NCI-H2227 treated with DMSO at 0.1 percent for 48 hours (cell line): Measurements from ENCODE around the gene UGT1A6.
"Not testable (repeated sequence)": the region's sequence is repeated elsewhere in the genome, so short reads cannot be mapped to it uniquely, and the experiment has no call there.

Source experiments
- DNase-seq: peaks from one replicate; lab custom pipeline; 2025; lab: John Stamatoyannopoulos, UW

Gene UGT1A6

DNA sequence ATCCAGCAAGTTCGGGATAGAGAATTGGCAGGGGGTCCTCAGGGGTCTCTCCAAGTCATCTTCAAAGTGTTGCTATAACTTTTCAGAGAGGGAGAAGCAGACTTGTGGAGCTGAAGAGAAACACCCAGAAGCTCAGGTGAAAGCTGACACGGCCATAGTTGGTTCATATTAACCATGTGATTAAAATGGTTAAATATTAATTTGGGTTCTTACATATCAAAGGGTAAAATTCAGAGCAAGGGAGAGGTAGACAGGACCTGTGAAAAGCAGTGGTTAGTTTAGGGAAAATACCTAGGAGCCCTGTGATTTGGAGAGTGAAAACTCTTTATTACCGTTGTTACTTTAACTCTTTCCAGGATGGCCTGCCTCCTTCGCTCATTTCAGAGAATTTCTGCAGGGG is at the start of gene UGT1A6:
UGT1A6 (plus strand) TSS at position 243 of the 400 bp plus-strand sequence; CDS start at position 358, 115 bp downstream.
- DNase-seq: no peak

DNA sequence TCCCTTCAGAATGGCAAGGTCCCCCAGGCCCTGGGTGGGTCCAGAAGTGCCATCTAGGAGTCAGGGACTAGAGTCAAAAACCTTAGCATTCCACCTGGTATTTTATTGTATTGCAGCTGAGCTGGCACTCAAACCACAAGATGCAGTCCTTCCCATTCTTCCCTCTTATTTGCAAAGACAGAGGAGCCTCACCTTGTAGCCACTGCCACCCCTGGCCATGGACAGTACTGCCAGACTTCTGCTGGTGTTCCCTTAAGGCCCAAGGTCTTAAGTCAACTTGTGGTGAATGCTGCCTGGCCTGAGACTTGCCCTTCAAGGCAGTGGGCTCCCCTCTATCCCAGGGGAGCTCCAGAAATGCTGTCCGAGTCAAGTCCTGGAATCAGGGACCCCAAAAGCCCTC is 49.6 kb upstream of the UGT1A6 start:
- DNase-seq: no peak

DNA sequence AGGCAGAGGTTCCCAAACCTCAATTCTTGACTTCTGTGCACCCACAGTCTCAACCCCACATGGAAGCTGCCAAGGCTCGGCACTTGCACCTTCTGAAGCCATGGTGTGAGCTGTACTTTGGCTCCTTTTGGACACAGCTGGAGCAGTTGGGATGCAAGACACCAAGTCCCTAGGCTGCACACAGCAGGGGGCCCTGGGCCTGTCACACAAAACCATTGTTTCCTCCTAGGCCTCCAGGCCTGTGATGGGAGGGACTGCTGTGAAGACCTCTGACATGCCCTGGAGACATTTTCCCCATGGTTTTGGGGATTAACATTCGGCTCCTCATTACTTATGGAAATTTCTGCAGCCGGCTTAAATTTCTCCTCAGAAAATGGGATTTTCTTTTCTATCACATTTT is 46.7 kb upstream of the UGT1A6 start:
- DNase-seq: not testable (repeated sequence)

DNA sequence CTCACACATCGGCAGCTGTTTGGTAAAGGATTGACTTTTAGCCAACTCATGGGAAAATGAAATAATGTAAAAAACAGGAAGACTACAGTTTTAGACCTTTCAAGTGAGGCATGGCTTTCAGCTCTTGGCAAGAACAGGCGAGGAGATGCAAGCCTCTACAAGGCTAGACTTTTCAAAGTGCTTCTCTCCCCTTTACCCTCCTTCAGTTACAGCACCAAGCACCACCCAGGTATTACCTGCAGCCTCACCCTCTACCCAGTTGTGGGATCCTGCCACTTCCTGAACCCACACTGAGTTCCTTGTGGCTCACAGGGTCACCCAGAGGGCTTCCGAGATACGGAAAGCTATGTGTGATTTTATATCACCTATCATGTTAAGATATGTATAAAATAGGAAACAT is 41.7 kb upstream of the UGT1A6 start:
- DNase-seq: no peak

DNA sequence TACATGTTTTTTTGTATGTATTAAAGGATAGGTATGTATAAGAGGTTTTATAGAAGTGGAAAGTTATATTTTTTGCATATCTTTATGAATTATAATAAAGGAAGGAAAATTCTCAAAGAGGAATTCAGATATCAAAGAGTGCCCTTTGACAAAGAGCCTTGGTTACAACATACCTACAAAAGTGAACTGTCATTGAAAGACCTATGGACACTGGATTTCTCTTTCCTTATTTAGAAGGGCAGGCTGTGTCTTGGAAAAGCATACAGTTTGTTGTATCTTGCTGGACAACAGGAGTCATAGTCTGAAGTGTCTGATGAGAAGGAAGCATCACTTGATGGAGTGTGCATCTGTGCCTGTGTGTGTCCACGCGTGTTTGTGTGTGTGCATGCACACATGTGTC is 41.3 kb upstream of the UGT1A6 start:
- DNase-seq: no peak

DNA sequence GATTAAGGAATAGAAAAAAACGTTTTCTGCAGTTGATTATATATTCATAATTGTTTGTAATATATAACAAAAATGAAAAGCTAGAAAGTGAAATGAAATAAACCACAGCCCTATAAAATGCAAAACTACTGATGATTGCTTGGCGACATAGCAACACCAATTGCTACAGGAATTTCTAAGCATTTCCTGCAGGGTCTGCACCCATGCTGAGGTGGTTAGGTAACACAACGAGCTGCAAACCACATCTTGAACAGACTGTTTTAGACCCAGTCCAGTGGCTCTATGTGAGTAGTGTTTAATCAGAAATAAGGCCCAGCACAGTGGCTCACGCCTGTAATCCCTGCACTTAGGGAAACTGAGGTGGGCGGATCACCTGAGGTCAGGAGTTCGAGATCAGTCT is 38.2 kb upstream of the UGT1A6 start:
- DNase-seq: no peak

DNA sequence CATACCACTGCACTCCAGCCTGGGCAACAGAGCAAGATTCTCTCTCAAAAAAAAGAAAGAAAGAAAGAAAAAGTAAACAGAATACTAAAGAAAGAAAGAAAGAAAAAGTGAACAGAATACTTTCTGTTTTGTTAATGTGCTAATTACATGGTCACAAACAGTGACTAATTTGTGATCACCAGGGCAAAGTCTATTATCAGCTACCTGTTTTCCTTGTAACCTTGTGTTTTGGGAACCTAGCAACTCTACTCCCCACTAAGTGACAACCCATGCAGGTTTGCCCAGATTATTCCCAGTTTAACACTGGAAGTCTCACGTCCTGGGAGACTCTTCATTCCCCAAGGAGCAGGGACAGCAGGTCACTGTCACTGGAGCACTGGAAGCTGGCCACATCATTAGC is 37.6 kb upstream of the UGT1A6 start:
- no peak for DNase-seq

DNA sequence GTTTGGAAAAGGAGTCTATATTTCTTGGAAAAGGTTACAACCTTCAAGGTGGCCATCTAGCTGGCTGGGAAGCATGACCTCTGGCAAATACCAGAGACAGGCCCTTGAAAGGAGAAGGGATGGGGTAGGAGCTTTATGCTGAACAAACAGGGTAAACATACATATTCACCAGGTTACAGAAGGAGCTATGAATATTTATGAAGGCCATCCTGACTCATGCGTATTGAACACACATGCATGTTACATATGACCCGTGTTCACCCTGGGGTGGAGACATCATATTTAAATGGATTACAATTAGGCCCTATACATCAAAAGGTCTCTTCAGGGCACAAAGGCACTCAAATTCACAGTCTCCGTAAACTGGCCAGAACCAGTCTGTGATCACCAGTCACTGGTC is 36.7 kb upstream of the UGT1A6 start:
- DNase-seq: not testable (repeated sequence)

DNA sequence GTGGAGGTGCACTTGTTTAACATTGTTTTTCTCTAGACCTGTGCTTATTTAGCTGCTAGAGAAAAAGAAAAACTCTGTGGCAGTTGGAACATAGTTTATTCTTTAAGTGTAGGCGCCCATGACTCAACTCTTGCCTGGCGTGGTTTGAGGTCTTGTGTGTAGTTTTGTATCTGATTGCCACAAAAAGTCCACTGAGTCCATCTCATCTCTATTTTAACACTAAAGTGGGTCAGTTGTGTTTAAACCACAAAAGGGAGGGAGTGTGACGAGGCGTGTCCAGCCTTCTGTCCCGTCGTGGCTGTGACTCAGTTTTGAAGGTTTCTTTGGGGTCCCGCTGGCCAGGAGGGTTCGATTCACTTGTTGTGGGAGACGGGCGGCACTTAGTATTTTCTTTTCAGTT is 36.2 kb upstream of the UGT1A6 start:
- no peak for DNase-seq

DNA sequence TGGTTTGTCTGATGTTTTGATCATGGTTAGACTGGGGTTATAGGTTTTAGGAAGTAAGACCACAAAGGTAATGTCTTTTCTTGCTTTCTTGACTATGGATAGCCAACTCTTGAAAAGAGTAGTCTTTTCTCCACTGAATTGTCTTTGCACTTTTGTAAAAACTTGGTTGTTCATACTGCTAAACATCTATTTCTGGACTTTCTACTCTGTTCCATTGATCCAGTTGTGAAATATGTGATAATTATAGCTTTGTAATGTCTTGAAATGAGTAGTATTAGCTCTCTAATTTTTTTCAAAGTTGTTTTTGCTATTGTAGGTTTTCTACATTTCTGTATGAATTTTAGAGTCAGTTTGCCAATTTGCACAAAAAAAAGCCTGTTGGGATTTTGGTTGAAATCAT is 34.1 kb upstream of the UGT1A6 start:
- no peak for DNase-seq

DNA sequence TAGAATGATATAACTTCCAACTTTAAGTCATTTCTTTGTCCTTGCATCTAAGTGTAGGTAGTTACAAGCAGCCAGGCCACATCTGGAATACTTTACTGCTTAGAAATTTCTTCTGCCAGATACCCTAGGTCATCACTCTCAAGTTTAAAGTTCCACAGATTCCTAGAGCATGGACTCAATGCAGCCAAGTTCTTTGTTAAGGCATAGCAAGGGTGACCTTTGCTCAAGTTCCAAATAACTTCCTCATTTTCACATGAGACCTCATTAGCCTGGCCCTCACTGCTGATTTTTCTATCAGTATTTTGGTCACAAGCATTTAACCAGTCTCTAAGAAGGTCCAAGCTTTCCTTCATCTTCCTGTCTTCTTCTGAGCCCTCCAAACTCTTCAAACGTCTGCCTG is 28.8 kb upstream of the UGT1A6 start:
- DNase-seq: no peak

DNA sequence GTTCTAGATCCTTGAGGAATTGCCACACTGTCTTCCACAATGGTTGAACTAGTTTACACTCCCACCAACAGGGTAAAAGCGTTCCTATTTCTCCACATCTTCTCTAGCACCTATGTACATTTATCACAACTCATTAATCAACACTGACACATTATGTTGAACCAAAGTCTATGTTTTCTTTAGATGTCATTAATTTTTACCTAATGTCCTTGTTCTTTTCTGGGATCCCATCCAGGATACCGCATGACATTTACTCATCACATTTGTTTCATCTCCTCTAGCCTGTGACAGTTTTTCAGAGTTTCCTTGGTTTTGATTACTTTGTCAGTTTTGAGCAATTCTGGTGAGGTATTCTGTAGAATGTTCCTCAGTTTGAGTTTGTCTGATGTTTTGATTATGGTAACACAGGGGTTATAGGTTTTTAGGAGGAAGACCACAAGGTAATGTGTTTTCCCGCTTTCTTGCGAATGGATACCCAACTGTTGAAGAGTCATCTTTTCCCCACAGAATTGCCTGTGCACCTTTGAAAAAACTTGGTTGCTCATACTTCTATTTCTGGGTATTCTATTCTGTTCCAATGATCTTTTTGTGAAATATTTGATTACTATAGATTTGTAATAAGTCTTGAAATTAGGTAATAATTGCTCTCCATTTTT is 24.0 kb upstream of the UGT1A6 start:
- no peak for DNase-seq

DNA sequence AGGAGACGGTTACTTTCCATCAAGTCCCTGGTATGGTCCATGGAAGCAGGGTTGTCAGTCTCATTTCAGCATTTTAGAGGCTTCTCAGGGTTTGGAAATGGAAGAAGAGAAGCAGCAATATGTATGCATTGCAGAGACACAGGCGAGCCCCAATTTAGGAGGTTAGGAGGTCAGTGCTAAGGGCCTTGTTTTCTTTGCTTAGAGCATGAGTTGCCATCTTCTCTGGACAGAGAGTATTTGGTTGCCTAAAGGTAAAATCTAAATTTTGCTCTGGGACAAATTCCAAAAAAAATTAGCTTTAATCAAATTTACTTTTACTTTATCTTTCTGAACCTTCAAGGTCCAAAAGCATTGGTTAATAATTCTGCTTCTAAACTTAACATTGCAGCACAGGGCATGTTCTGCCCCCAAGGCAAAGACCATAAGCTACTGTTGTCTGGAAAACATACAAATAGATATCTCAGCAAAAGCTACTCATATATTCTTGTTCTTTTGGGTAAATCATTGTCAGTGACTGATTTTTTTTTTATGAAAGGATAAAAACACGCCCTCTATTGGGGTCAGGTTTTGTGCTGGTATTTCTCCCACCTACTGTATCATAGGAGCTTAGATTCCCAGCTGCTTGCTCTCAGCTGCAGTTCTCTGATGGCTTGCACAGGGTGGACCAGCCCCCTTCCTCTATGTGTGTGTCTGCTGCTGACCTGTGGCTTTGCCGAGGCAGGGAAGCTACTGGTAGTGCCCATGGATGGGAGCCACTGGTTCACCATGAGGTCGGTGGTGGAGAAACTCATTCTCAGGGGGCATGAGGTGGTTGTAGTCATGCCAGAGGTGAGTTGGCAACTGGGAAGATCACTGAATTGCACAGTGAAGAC is 21.2 kb upstream of the UGT1A6 start, which contains the start of gene UGT1A9:
UGT1A9 (plus strand) TSS at position 609 of the 872 bp plus-strand sequence; CDS start at position 646, 37 bp downstream.
- DNase-seq: no peak

DNA sequence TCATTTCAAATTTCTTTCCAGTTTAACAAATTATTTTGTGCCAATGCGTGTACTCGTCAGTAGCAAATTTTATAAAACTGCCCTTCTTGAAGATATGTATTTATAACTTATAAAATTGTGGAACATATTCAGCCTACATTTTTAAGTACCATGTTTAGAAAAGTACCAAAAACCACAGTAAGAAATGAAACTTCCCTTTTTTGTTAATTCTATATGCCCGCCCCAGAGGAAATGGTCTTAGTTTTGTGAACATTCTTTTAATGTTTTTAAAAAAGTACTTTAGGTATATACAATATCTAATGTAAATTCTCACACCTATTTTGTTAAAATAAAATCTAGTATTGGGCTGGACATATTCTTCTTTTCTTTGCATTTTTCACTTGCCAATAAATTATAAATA is 19.8 kb upstream of the UGT1A6 start:
- DNase-seq: no peak

DNA sequence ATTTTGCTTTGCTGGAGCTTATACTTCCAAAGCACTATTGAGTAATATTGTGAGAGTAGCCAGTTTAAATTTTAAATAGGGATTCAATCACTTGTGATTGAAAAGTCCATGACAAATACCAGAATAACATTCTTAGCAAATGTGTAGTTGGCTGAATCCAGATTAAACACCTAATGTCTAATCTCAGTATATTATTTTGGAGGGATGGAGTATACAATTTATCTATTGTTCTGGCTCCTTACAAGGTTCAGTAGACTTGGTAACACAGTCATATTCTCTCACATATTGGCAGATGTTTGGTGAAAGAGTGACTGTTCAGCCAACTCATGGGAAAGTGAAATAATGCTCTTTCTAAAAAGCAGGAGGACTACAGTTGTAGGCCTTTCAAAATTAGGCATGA is 18.8 kb upstream of the UGT1A6 start:
- no peak for DNase-seq

DNA sequence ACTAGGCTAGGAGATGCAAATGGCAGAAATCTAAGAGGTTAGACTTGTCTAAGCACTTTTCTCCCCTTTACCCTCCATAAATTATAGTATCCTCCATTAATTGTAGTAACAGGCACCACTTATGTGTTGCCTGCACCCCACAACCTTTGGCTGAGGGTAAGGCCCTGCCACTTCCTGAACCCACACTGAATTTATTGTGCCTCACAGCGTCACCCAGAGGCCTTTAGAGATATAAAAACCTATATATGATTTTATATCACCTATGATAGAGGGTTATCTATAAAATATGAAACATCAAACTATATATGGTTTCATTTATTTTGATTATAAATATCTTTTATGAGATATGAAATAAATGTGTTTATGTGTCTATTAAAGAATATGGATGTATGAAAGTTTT is 18.4 kb upstream of the UGT1A6 start:
- DNase-seq: no peak

DNA sequence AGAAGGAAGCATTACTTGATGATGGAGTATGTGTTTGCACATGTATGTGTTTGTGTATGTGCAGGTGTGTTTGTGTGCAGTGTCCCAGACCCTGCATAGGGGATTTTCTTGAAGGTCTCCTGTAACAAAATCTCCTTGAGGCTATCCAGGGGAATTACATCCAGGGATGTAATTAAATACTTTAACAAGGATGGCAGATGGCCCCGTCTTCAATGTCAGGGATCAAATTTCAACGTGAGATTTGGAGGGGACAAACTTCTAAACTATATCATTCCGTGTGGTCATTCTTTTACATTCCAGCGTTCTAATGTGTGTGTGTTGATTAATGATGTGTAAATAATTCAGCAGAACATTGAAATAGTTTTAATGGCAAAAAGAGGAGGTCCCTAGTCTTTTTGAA is 17.7 kb upstream of the UGT1A6 start:
- DNase-seq: no peak

DNA sequence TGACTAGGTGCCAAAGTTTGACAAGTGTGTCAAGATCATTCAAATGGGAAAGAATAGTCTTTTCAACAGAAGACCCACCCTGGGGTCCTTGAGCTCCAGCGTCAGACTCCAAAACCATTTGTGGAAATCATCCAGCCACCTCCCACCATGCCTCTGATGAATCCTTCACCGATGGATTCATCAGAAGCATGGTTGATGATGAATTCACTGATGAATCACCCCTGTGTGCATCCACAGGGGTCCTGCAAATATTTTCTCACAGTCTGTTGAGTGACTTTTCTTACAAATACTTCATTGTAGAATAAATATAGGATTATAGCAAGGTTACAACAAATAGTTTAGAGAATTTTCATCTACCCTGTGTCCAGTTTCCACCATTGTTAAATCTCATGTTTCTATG is 16.6 kb upstream of the UGT1A6 start:
- no peak for DNase-seq

DNA sequence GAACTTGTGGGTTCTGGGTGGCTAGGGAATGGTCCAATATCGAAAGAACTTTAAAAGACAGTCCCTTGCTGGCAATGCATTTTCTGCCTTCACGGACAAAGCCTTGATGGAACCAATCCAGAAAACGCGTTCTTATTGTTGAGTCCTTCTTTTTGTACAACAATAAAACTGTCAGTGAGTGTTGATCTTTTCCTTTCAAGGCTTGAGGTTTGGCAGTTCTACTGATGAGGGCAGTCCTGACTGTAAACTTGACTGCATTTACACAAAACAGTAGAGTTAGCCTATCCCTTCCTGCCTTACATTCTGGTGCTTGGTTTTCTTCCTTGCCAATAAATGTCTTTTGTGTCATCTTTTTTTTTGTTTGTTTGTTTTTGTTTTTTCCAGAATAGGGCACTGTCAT is 13.5 kb upstream of the UGT1A6 start:
- DNase-seq: no peak

DNA sequence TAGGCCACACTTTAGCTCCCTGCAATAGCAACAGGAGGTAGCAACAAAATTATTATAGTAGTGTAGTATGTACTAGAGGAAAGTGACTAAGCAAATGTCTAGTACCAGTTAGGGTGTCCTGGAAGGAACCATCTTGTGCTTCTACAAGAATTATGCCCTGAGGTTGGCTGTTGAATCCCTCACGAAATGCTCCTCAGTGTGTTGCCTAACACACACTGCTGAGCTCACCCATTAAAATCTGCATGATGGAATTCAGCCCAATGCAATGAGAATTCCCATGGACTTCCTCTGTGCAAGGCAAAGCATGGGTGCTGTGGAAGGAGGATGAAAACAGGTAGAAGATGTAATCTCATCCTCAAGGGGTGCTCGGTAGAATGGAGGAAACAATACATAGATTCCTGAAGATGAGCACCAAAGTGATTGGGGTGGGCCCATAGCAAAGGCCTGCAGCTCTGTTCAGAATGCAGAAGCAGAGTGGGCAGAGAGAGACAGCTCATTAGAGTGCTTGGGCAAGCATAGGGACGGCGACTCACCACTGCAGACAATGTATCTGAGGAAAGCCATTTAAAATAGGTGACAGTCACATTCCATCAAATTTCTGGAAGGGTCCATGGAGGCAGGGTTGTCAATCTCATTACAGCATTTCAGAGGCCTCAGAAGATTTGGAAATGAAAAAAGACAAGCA is 12.2 kb upstream of the UGT1A6 start:
- no peak for DNase-seq

DNA sequence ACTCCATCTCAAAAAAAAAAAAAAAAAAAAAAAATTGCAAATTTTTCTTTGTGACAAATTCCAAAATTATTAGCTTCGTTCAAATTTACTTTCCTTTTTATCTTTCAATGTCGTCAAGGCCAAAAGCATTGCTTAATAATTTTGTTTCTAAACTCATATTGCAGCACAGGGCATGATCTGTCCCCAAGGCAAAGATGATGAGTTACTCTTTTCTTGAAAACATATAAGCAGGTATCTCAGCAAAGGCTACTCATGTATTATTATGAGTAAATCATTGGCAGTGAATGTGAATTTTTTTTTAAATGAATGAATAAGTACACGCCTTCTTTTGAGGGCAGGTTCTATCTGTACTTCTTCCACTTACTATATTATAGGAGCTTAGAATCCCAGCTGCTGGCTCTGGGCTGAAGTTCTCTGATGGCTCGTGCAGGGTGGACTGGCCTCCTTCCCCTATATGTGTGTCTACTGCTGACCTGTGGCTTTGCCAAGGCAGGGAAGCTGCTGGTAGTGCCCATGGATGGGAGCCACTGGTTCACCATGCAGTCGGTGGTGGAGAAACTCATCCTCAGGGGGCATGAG is 11.1 kb upstream of the UGT1A6 start, which contains the start of gene UGT1A7:
UGT1A7 (plus strand) TSS at position 381 of the 579 bp plus-strand sequence; CDS start at position 418, 37 bp downstream.
- no peak for DNase-seq

DNA sequence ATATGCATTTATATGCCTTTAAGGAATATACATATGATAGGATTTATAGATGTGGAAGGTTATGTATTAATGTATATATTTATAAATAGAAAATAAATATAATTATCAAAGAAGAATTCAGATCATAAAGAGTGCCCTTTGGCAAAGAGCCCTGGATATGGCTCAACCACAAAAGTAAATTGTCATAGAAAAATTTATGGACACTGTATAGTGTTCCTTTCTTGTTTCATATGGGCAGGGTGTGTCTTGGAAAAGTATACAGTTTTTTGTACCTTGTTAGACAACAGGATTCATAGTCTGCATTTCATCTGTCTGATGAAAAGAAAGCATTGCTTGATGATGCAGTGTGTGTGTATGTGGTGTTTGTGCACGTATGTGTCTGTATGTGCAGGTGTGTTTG is 8.1 kb upstream of the UGT1A6 start:
- no peak for DNase-seq
